WTC11 (cell line): ENCODE data around the gene CCL7.

Source experiments
- CREB1 ChIP-seq: sonication (generic); formaldehyde crosslinking; IDR thresholded peaks from 2 replicates; pipeline ENCODE4 v1.8.0; 2023; ENCODE audit warnings: mild to moderate bottlenecking, missing genetic modification reagents
- CTCF ChIP-seq: fragments of 200-600 bp; IDR thresholded peaks from 2 replicates; pipeline ENCODE4 v1.8.0; 2022; ENCODE audit warnings: antibody characterized with exemption
- ETV6 ChIP-seq: sonication (generic); formaldehyde crosslinking; IDR thresholded peaks from 2 replicates; pipeline ENCODE4 v1.8.1; 2022; ENCODE audit warnings: mild to moderate bottlenecking, missing genetic modification reagents
- HMGXB4 ChIP-seq: sonication (generic); formaldehyde crosslinking; IDR thresholded peaks from 2 replicates; pipeline ENCODE4 v1.8.1; 2023; ENCODE audit warnings: mild to moderate bottlenecking, moderate library complexity, missing genetic modification reagents
- NFYB ChIP-seq: sonication (generic); formaldehyde crosslinking; conservative IDR thresholded peaks from 2 replicates; pipeline ENCODE4 v1.8.0; 2022; ENCODE audit warnings: low read depth, missing genetic modification reagents
- PRDM15 ChIP-seq: sonication (generic); formaldehyde crosslinking; IDR thresholded peaks from 2 replicates; pipeline ENCODE4 v1.8.0; 2022; ENCODE audit warnings: missing genetic modification reagents
- SMAD4 ChIP-seq: sonication (generic); formaldehyde crosslinking; IDR thresholded peaks from 2 replicates; pipeline ENCODE4 v1.8.0; 2022; ENCODE audit warnings: mild to moderate bottlenecking, missing genetic modification reagents

GRCh38 chr17:34318474-34318873 lies 48.5 kb downstream of the CCL7 start:
- no peak for TF ChIP-seq CREB1 (CRISPR knock-in tag)
- no peak for TF ChIP-seq ETV6
- no peak for TF ChIP-seq SMAD4
- no peak; the same call in 1 of the 2 replicates for TF ChIP-seq CTCF
- TF ChIP-seq HMGXB4 (CRISPR knock-in tag): no peak
- TF ChIP-seq PRDM15 (CRISPR knock-in tag): no peak
- no peak for TF ChIP-seq NFYB (CRISPR knock-in tag)
